HG03432 (cell line): ENCODE measurements around the gene BTBD1.
A peak's percentile ranks its signal among the peaks of the same experiment; 100 is the strongest.
"Not testable (repeated sequence)": the region's sequence is repeated elsewhere in the genome, so short reads cannot be mapped to it uniquely, and the experiment has no call there.

Source experiments
- ATAC-seq: cut with Tn5 transposase; IDR thresholded peaks from one replicate; pipeline ENCODE4 v1.9.1; 2021; ENCODE audit warnings: mild to moderate bottlenecking, moderate library complexity; ENCODE audit not compliant: unreplicated experiment

Gene BTBD1

GRCh38 chr15:83061680-83062079 is 5.4 kb downstream of the BTBD1 start:
- no peak for ATAC-seq

GRCh38 chr15:83057696-83058376 is 9.2 kb downstream of the BTBD1 start:
- no peak for ATAC-seq

- no peak for ATAC-seq
These were observed 10.1 kb downstream of the BTBD1 start for GRCh38 chr15:83057002-83057401.

GRCh38 chr15:83053151-83053550 is 13.9 kb downstream of the BTBD1 start:
- no peak for ATAC-seq

GRCh38 chr15:83046558-83047127 is 20.4 kb downstream of the BTBD1 start:
- ATAC-seq, result no peak

- ATAC-seq, result no peak
These were observed 22.9 kb downstream of the BTBD1 start for GRCh38 chr15:83044156-83044555.

GRCh38 chr15:83039206-83039605 is 27.8 kb downstream of the BTBD1 start:
- no peak for ATAC-seq

GRCh38 chr15:83036253-83036652 is 30.8 kb downstream of the BTBD1 start:
- ATAC-seq, result no peak

GRCh38 chr15:83031234-83031633 is 35.8 kb downstream of the BTBD1 start:
- not testable (repeated sequence) for ATAC-seq

GRCh38 chr15:83030021-83030420 is 37.0 kb downstream of the BTBD1 start:
- no peak for ATAC-seq

GRCh38 chr15:83018436-83018835 is 48.6 kb downstream of the BTBD1 start:
- no peak for ATAC-seq

- no peak for ATAC-seq
These were observed 50.1 kb downstream of the BTBD1 start for GRCh38 chr15:83016906-83017305.

GRCh38 chr15:83015361-83015760 is 51.7 kb downstream of the BTBD1 start:
- no peak for ATAC-seq

- no peak for ATAC-seq
These were observed 52.8 kb downstream of the BTBD1 start for GRCh38 chr15:83014205-83014653.

GRCh38 chr15:83012636-83013035 is 54.4 kb downstream of the BTBD1 start:
- no peak for ATAC-seq

- no peak for ATAC-seq
These were observed 55.0 kb downstream of the BTBD1 start for GRCh38 chr15:83012076-83012426.

GRCh38 chr15:83011271-83012075 is 55.6 kb downstream of the BTBD1 start, which contains the start of gene C15orf40:
C15orf40 (minus strand) TSS chr15:83011639; CDS start chr15:83011607, 32 bp downstream.
- peak; percentile 91 for ATAC-seq

GRCh38 chr15:83010709-83011270 is 56.3 kb downstream of the BTBD1 start:
- peak; percentile 70 for ATAC-seq

- ATAC-seq, result not testable (repeated sequence)
These were observed 66.4 kb downstream of the BTBD1 start for GRCh38 chr15:83000672-83001031.

GRCh38 chr15:82999905-83000671 is 67.0 kb downstream of the BTBD1 start:
- peak; percentile 75 for ATAC-seq

GRCh38 chr15:82999426-82999825 is 67.6 kb downstream of the BTBD1 start:
- ATAC-seq, result no peak
